IPS-15b (cell line): ENCODE measurements around the gene HARBI1.

Experiments
- H3K27me3 ChIP-seq: one replicate; pipeline ENCODE4 v1.6.1; 2013; ENCODE audit warnings: low read length; ENCODE audit not compliant: control insufficient read depth, insufficient read depth
- H3K36me3 ChIP-seq: one replicate; pipeline ENCODE4 v1.6.1; 2013; ENCODE audit warnings: low read length; ENCODE audit not compliant: control insufficient read depth, insufficient read depth
- H3K4me1 ChIP-seq: one replicate; pipeline ENCODE4 v1.6.1; 2013; ENCODE audit warnings: mild to moderate bottlenecking, low read length; ENCODE audit not compliant: control insufficient read depth, insufficient read depth
- H3K4me3 ChIP-seq: one replicate; pipeline ENCODE4 v1.5.1; 2013; ENCODE audit warnings: low read depth, low read length
- H3K9ac ChIP-seq: one replicate; pipeline ENCODE4 v1.6.1; 2013; ENCODE audit warnings: low read depth, mild to moderate bottlenecking, low read length
- H3K9me3 ChIP-seq: one replicate; pipeline ENCODE4 v1.6.1; 2013; ENCODE audit warnings: mild to moderate bottlenecking, low read length; ENCODE audit not compliant: control insufficient read depth, insufficient read depth

HARBI1 gene

GRCh38 chr11:46649180-46649738, 32.2 kb upstream of the HARBI1 start:
- H3K36me3 ChIP-seq, result peaks cover 15% of the 10 kb centered on the region
- H3K9me3 ChIP-seq, result no peaks in the 10 kb centered on the region
- no peaks in the 10 kb centered on the region for H3K27me3 ChIP-seq
- no peaks in the 10 kb centered on the region for H3K4me1 ChIP-seq
- no peak overlapping the region for H3K9ac ChIP-seq
- no peak overlapping the region for H3K4me3 ChIP-seq

DNA sequence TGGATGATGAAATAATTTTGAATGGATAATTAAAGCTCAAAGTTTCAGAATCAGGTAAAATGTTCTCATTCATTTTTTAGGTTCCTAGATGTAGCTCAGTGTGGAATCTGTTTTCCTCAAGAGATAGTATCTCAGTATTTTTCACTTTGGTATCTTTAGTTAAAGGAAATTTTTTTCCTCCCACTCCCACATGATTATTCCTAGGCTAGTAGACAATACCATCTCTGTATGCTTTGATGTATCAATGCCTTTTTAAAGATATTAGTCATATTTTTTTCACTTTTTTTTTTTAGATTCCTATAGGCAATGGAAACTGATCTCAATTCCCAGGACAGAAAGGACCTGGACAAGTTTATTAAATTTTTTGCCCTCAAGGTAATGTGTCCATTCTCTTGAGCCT, 27.0 kb upstream of the HARBI1 start:
- Histone ChIP-seq H3K36me3 (peaks cover 8% of the 10 kb centered on the region), H3K9me3 (no peaks in the 10 kb centered on the region), H3K9ac (no peak overlapping the region), H3K4me1 (no peaks in the 10 kb centered on the region), H3K4me3 (no peak overlapping the region), H3K27me3 (no peaks in the 10 kb centered on the region)

DNA sequence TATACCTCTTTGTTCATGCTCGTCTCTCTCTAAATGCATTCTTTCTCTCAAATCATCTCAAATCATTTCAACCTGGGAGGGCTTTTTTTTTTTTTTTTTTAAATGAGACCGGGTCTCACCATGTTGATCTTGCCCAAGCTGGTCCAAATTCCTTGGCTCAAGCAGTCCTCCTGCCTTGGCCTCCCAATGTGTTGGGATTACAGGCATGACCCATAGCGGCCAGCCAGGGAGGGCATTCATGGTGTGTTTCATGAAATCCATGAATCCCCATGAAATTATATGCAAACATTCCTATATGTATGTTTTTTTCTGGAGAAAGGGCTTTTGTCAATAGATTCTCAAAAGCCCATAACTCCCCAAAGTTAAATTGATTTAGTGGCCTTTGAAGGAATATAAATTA, 26.5 kb upstream of the HARBI1 start:
- Histone ChIP-seq H3K9ac (no peak overlapping the region), H3K27me3 (no peaks in the 10 kb centered on the region), H3K4me3 (no peak overlapping the region), H3K9me3 (no peaks in the 10 kb centered on the region), H3K36me3 (peaks cover 8% of the 10 kb centered on the region), H3K4me1 (no peaks in the 10 kb centered on the region)

- Histone ChIP-seq H3K4me3 (no peak overlapping the region), H3K9me3 (no peaks in the 10 kb centered on the region), H3K4me1 (no peaks in the 10 kb centered on the region), H3K9ac (no peak overlapping the region), H3K27me3 (no peaks in the 10 kb centered on the region), H3K36me3 (peaks cover 8% of the 10 kb centered on the region)
Observed at GRCh38 chr11:46642627-46643335, 25.8 kb upstream of the HARBI1 start.

GRCh38 chr11:46641639-46642038, 24.6 kb upstream of the HARBI1 start:
- Histone ChIP-seq H3K9me3 (no peaks in the 10 kb centered on the region), H3K9ac (no peak overlapping the region), H3K36me3 (peaks cover 8% of the 10 kb centered on the region), H3K27me3 (no peaks in the 10 kb centered on the region), H3K4me1 (no peaks in the 10 kb centered on the region), H3K4me3 (no peak overlapping the region)

DNA sequence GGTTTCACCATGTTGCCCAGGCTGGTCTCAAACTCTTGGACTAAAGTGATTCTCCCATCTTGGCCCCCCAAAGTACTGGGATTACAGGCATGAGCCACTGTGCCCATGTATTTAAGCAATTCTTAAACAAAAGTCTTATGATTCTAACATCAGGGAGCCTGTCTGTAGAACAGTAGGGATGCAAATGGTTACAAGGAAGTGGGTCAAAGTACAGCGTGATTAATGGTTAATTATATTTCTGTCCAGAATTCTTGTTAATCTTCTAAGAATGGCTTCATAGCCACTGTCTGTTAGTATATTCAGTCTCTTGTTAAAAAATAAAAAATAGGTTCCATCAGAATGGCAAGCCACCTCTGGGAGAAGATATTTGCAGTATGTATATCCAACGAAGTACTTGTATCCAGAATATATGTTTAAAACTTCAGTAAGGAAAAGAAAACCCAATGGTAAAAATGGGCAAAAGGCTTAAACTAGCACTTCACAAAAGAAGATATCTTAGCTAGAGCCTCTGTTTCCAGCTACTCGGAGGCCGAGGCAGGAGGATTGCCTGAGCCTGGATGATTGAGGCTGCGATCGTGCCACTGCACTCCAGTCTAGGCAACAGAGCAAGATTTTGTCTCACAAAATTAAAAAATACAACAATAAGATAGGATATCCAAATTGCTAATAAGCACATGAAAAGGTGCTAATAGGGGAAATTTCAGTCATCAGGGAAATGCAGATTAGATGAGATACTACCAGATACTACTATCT, 23.2 kb upstream of the HARBI1 start:
- Histone ChIP-seq H3K4me1 (no peaks in the 10 kb centered on the region), H3K27me3 (no peaks in the 10 kb centered on the region), H3K9me3 (no peaks in the 10 kb centered on the region), H3K4me3 (no peak overlapping the region), H3K36me3 (peaks cover 8% of the 10 kb centered on the region), H3K9ac (no peak overlapping the region)

DNA sequence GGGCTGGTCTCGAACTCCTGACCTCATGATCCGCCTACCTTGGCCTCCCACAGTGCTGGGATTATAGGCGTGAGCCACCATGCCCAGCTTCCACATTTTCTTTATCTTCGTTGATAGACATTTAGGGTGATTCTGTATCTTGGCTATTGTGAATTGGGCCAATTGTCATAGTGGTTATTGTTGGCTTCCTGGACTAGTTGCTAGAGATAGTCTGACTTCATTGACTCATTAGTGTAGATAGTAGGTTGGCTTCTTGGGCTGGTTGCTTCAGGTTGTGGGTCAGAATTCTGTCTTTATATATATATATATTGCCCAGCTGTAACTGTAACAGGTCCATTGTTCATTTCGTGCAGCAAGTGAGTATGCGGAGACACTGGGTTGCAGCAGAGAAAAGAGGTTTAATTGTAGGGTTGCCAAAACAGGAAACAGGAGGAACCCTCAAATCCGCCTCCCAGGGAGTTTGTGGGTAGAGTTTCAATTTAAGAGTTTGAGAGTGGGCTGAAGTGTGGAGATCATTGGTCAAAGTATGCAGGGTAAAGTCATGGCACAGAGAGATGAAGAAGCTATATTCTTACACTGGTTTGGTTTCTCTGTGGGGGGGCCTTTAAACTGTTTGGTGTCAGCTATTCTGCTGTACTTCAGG, 22.3 kb upstream of the HARBI1 start:
- no peaks in the 10 kb centered on the region for H3K9me3 ChIP-seq
- H3K36me3 ChIP-seq, result peaks cover 8% of the 10 kb centered on the region
- no peak overlapping the region for H3K9ac ChIP-seq
- H3K4me3 ChIP-seq, result no peak overlapping the region
- H3K27me3 ChIP-seq, result no peaks in the 10 kb centered on the region
- H3K4me1 ChIP-seq, result no peaks in the 10 kb centered on the region

DNA sequence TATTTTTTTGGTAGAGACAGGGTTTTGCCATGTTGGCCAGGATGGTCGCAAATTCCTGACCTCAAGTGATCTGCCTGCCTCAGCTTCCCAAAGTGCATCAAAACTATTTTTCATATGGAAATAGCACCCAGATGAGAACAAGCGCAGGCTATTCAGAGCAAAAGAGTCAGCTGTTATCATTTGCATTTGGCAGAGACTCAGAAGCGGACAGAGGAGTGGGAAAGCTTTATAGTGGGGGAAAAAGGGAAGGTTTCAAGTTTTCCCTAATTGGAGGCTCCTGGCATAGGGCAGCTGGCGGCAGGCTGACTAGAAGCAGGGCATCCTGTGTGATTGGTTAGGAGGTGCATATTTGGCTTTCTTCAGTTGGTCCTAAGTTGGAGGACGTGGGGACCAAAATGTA, 20.5 kb upstream of the HARBI1 start:
- H3K4me1 ChIP-seq, result no peaks in the 10 kb centered on the region
- H3K9ac ChIP-seq, result no peak overlapping the region
- no peaks in the 10 kb centered on the region for H3K27me3 ChIP-seq
- H3K4me3 ChIP-seq, result no peak overlapping the region
- H3K36me3 ChIP-seq, result peaks cover 8% of the 10 kb centered on the region
- no peaks in the 10 kb centered on the region for H3K9me3 ChIP-seq

GRCh38 chr11:46635557-46636139, 18.6 kb upstream of the HARBI1 start:
- Histone ChIP-seq H3K9ac (no peak overlapping the region), H3K27me3 (no peaks in the 10 kb centered on the region), H3K4me1 (no peaks in the 10 kb centered on the region), H3K4me3 (no peak overlapping the region), H3K36me3 (peaks cover 3% of the 10 kb centered on the region), H3K9me3 (no peaks in the 10 kb centered on the region)

DNA sequence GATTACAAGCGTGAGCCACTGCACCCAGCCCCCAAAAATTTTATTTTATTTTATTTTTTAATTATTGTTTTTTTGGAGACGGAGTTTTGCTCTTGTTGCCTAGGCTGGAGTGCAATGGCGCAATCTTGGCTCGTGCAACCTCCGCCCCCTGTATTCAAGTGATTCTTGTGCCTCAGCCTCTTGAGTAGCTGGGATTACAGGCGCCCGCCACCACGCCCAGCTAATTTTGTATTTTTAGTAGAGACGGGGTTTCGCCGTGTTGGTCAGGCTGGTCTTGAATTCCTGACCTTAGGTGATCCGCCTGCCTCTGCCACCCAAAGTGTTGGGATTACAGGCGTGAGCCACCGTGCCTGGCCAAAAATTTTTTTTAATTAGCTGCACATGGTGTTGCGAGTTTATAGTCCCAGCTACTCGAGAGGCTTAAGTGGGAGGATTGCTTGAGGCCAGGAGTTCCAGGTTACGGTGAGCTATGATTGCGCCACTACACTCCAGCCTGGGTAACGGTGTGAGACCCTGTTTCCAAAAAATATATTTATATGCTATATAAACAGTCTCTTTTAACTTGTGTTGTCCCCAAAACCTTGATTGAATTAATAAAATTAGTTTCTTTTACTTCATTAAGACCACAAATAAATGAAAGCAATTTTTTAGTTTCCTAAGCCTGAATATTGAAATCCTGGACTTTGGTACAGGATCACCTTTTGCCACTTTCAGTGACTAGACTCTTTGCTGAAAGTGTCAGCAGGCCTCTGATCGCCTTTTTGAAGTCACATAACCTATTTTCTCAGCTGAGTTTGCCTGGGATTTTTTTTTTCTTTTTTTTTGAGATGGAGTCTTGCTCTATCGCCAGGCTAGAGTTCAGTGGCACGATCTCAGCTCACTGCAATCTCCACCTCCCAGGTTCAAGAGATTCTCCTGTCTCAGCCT, 16.5 kb upstream of the HARBI1 start:
- Histone ChIP-seq H3K27me3 (no peaks in the 10 kb centered on the region), H3K36me3 (no peaks in the 10 kb centered on the region), H3K9ac (no peak overlapping the region), H3K9me3 (no peaks in the 10 kb centered on the region), H3K4me3 (no peak overlapping the region), H3K4me1 (no peaks in the 10 kb centered on the region)

DNA sequence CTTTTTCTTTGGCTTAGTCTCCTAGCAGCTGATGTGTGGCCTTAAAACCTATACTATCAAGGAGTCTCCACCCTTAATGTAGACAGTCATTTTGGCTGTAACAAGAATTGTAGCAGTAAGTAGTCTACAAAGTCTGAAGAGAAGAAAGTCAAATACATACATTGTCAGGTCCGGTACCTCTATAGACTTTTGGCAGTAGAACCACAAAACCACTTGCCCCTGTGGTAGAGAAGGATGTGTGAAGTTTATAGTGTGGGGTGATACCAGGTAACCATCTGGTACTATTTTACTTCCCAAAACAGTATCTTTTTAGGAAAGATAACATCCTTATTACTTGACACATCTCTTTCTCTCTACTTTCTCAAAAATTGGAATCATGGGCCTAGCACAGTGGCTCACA, 15.5 kb upstream of the HARBI1 start:
- Histone ChIP-seq H3K9me3 (no peaks in the 10 kb centered on the region), H3K27me3 (no peaks in the 10 kb centered on the region), H3K4me3 (no peak overlapping the region), H3K4me1 (no peaks in the 10 kb centered on the region), H3K9ac (no peak overlapping the region), H3K36me3 (no peaks in the 10 kb centered on the region)
